Lower lobe of right lung (tissue), 2 donors: ENCODE data around the gene SND1. TPM values are rescaled to one million over a fixed set of nuclear protein-coding genes. Genes with fewer than 3 reads are reported as not detected.

Source experiments
- ATAC-seq, 2 donors: fragments of 200-7000 bp; cut with Tn5 transposase; one replicate each; pipeline ENCODE4 v1.9.1; 2020 to 2022; ENCODE audit warnings: mild to moderate bottlenecking in 2 of 2, moderate library complexity in 2 of 2
- DNase-seq: peaks from one replicate; pipeline ENCODE4 v3.0.0-alpha.2; 2020
- H3K27ac ChIP-seq: fragments of 200-600 bp; one replicate; pipeline ENCODE4 v1.8.0; 2022
- H3K27me3 ChIP-seq: fragments of 200-600 bp; one replicate; pipeline ENCODE4 v1.8.0; 2022; ENCODE audit warnings: low read depth
- H3K36me3 ChIP-seq: fragments of 200-600 bp; one replicate; pipeline ENCODE4 v1.8.0; 2022; ENCODE audit warnings: mild to moderate bottlenecking
- H3K4me1 ChIP-seq: fragments of 200-600 bp; one replicate; pipeline ENCODE4 v1.8.0; 2022
- H3K4me3 ChIP-seq: fragments of 200-600 bp; one replicate; pipeline ENCODE4 v1.8.0; 2022; ENCODE audit warnings: mild to moderate bottlenecking
- H3K9me3 ChIP-seq: fragments of 200-600 bp; one replicate; pipeline ENCODE4 v1.8.0; 2022
- intact Hi-C: fragments of 100-400 bp; cut with DNase I; formaldehyde crosslinking; loops from one replicate; pipeline ENCODE4 v1.11.0; 2022
- total RNA-seq: library from RNA; stranded (reverse); fragmentation: NEBNext Ultra II Directional; extraction: Animal tissue kit (Norgen Biotek cat#: 25700); gene quantifications from one replicate; pipeline ENCODE4 v1.2.1, GENCODE V29; 2021
- TF ChIP-seq, protein P1 (sequence below): fragments of 200-600 bp; IDR thresholded peaks from one replicate; pipeline ENCODE4 v1.8.0; 2022; ENCODE audit warnings: antibody characterized with exemption, mild to moderate bottlenecking
- donor health status: DM: no; HTN: yes; CAD: no; lungs with severe emphysema.

SND1 gene
- total RNA-seq, 1 donor from 2014 or later, result 142 TPM

DNA sequence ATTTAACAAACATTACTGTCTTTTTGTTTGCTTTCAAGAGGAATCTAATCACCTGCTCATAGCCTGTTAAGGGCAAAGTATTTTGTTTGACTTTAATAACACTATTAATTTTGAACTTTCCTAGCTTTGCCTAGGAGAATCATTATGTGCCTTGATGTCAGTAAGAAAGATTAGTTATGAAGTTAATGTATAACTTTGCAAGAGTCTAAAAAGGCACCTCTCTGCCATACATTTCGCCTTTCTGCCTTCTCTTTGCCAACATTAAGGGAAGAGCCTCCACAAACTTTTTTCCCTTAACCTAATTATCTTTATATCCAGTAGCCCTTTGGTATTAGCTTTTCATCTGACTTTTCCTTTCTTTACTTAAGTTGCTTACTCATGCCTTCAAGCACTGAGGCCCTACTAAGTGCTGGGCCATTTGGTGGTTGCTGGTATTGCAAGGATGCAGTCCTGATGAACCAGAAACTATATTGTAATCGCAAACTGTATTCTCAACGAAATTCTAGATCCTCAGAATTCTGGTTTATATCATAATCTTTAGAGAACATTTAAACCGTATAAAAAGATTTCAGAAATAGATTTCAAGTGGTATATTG, 108.5 kb downstream of the SND1 start:
- TF ChIP-seq, protein P1, sequence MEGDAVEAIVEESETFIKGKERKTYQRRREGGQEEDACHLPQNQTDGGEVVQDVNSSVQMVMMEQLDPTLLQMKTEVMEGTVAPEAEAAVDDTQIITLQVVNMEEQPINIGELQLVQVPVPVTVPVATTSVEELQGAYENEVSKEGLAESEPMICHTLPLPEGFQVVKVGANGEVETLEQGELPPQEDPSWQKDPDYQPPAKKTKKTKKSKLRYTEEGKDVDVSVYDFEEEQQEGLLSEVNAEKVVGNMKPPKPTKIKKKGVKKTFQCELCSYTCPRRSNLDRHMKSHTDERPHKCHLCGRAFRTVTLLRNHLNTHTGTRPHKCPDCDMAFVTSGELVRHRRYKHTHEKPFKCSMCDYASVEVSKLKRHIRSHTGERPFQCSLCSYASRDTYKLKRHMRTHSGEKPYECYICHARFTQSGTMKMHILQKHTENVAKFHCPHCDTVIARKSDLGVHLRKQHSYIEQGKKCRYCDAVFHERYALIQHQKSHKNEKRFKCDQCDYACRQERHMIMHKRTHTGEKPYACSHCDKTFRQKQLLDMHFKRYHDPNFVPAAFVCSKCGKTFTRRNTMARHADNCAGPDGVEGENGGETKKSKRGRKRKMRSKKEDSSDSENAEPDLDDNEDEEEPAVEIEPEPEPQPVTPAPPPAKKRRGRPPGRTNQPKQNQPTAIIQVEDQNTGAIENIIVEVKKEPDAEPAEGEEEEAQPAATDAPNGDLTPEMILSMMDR, result no peak
- DNase-seq (no peak), ATAC-seq (no peak)
- no peak overlapping the region for H3K4me3 ChIP-seq
- no peak overlapping the region for H3K27ac ChIP-seq
- H3K27me3 ChIP-seq, result no peaks in the 10 kb centered on the region
- H3K9me3 ChIP-seq, result no peaks in the 10 kb centered on the region
- intact Hi-C loops, result no loop called here
- H3K36me3 ChIP-seq, result no peaks in the 10 kb centered on the region
- no peaks in the 10 kb centered on the region for H3K4me1 ChIP-seq

DNA sequence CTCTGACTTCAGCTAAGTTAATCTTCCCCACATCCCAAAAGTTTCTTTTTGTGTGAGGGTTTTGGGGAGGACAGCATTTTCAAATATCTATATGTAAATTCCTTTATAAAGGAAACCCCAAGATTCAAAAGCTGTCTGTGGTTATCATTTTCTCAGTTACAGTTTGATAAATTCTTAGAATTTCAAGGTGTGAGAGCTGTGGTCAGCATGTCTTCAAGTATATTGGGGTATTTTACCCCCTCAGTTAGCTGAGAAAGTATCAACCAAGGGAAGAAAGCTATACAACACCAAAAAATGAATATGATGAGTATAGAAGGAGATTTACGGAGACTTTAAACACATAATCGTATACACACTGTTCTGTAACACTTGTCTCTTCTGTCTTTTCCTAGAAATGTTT, 109.2 kb downstream of the SND1 start:
- intact Hi-C loops, result no loop called here
- no peaks in the 10 kb centered on the region for H3K27me3 ChIP-seq
- H3K4me3 ChIP-seq, result no peak overlapping the region

DNA sequence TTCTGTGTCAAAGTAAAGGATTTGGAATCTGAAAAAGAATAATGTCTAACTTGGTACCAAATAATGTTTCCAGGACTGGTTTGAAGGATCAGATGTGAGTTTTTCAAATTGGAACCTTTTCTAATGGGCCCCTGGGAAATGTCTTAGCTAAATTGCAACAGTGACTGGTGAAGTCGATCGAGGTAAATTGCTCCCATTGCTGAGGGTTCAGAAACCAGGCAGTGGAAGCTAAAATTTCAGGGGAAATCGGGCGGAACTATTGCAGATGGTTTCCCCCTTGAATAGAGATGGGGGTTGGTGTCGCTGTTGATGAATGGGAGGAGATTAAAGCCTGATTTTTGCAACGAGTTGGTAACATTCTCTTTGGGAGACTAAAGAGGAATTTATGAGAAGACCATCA, 112.7 kb downstream of the SND1 start:
- Histone ChIP-seq H3K27me3 (no peaks in the 10 kb centered on the region), H3K4me3 (no peak overlapping the region), H3K4me1 (peaks cover 2% of the 10 kb centered on the region), H3K36me3 (no peaks in the 10 kb centered on the region), H3K9me3 (no peaks in the 10 kb centered on the region), H3K27ac (no peak overlapping the region)
- TF ChIP-seq, protein P1, result no peak
- no peak for DNase-seq
- no peak for ATAC-seq
- intact Hi-C loops, result no loop called here

More for the DNA sequence above, 109.2 kb downstream of the SND1 start:
- no peak for DNase-seq
- no peaks in the 10 kb centered on the region for H3K4me1 ChIP-seq
- ATAC-seq, result no peak
- no peak overlapping the region for H3K27ac ChIP-seq
- no peaks in the 10 kb centered on the region for H3K9me3 ChIP-seq
- TF ChIP-seq, protein P1, result no peak
- no peaks in the 10 kb centered on the region for H3K36me3 ChIP-seq

DNA sequence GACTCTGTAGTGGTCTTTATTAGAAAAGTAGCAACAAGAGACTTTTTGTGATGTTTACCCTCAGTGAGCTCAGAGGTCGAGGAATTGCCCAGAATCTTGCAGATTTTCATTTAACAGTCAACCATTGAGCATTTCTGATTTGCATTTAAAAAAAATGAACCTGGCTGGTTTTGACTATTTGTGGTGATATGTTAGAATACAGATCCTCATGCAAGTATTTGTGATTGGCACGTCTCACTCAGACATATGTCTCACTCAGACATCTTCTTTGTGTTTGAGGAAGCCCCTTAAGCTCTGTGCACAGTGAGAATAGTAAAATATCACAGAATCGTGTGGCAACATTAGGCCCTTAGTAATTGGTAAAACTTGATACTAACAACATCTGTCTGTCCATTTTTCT, 113.2 kb downstream of the SND1 start:
- no peaks in the 10 kb centered on the region for H3K36me3 ChIP-seq
- peaks cover 4% of the 10 kb centered on the region for H3K4me1 ChIP-seq
- no peak overlapping the region for H3K27ac ChIP-seq
- intact Hi-C loops, result no loop called here
- no peaks in the 10 kb centered on the region for H3K27me3 ChIP-seq
- H3K4me3 ChIP-seq, result no peak overlapping the region
- TF ChIP-seq, protein P1, result no peak
- ATAC-seq (no peak), DNase-seq (no peak)
- no peaks in the 10 kb centered on the region for H3K9me3 ChIP-seq

DNA sequence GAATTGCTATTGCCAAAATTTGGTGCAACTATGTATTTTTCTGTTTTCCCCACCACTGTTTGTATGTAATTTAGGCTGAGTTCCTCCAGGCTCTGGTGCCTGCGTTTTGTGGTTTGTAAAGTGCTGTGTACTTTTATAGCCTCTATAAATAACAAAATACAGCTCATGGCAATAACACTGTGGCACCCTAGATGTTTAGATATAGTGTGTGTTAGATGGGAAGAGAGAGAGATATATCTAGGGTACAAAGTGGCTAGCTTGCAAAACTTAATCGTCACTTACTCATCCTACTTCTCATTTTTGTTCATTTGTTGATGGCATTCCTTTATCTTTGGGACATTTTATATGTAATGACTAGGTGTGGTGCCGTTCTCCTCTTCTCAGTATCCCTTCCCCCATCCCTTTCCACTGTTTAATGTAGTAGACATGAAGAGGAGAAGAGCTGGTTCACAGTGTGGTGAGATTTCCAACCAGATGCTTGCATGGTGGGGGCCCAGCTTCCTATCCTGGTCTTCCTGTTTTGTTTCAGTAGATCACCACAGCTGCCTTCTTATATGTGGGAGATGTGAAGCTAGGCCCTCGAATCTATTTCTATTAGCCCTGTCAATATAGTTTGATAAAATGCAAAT, 115.0 kb downstream of the SND1 start:
- intact Hi-C loops, result no loop called here
- H3K36me3 ChIP-seq, result no peaks in the 10 kb centered on the region
- DNase-seq (no peak), ATAC-seq (no peak)
- TF ChIP-seq, protein P1, result no peak
- H3K4me1 ChIP-seq, result peaks cover 4% of the 10 kb centered on the region
- no peak overlapping the region for H3K27ac ChIP-seq
- no peak overlapping the region for H3K4me3 ChIP-seq
- no peaks in the 10 kb centered on the region for H3K9me3 ChIP-seq
- no peaks in the 10 kb centered on the region for H3K27me3 ChIP-seq
